Measurements from ENCODE around the gene KCTD15.
"Not testable (repeated sequence)": the region's sequence is repeated elsewhere in the genome, so short reads cannot be mapped to it uniquely, and the experiment has no call there.

KCTD15 gene

DNA sequence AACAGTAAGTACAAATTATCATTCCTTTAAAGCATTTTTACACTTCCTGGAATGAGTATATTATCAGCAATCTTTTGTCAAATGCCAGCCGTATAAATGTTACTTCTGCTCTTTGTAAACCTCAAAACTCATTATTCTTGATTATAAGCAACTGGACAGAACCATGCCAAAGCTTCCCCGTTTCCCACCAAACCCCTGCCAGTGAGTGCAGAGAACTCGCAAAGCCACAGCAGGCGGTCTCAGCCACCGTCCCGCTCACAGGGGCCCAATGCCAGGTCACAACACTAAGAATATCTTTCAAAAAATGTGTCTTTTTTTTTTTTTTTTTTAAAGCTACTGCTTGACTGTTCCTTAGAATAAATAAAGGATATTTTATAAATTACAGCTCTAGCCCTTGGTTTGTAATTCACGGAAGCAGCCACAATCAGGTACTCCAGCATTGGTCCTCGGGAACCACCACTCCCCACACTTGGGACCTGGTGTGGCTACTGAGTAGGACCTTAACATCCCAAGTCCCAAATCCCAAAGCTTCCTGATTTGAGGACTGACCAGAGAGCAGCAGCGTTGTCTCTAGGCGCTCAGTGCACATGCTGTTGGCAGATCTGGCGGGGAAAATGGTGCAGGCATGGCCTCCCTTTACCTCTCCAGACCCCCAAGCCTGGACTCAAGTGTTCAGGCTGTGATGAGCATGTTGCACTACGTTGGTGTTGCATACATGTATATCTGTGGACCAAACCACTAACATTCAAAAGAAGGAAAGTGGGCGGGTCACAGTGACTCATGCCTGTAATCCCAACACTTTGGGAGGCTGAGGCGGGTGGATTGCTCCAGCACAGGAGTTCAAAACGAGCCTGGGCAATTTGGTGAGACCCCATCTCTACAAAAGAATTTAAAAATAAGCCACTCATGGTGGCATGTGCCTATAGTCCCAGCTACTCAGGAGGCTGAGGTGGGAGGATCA lies 19.0 kb downstream of the KCTD15 start:
- DNase-seq = no peak

DNA sequence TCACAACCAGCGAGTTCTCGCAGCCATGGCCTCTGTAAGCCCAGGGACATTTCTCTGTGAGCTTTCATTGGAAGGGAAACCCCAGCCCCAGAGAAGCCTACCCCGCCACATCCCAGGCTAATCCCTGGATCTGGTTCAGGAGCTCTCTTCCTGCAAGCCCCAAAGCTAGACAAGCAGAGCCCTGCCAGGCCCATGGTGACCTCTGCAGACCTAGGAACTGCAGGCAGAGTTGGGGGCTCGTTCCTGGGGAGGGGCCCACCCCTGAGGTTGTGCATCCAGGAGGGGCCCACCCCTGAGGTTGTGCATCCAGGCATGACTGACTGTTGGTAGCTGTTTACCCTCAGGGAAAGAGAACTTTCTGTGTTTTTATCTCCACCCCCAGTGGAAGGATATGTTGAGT lies 21.7 kb downstream of the KCTD15 start:
- DNase-seq = no peak

DNA sequence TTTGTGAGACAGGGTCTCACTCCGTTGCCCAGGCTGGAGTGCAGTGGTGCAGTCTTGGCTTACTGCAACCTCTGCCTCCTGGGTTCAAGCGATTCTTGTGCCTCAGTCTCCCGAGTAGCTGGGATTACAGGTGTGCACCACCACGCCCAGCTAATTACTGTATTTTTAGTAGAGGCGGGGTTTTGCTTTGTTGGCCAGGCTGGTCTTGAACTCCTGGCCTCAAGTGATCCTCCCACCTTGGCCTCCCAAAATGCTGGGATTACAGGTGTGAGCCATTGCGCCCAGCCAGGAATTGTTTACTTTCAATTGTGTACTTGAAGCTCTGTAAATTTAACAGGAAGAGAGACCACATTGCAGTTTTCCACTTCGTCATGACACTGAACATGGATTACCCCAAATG lies 22.4 kb downstream of the KCTD15 start:
- DNase-seq = not testable (repeated sequence)

DNA sequence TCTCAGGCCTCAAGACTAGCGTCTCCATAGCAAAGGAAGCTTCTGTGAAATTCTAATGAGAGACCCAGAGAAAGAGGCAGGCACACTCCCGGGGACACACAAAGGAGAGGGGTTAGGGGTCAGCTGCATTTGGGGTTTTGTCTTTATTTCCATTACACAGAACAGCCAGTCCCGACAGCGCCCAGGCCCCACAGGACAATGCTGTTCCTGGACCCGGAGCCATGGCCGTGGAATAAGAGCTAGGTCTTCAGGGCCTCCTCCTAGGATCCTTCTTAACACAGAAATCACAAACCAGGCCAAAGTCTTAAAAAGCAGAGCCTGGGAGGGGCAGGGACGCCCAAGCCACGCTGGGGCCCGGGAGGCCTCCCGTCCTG lies 22.8 kb downstream of the KCTD15 start:
- no peak for DNase-seq

DNA sequence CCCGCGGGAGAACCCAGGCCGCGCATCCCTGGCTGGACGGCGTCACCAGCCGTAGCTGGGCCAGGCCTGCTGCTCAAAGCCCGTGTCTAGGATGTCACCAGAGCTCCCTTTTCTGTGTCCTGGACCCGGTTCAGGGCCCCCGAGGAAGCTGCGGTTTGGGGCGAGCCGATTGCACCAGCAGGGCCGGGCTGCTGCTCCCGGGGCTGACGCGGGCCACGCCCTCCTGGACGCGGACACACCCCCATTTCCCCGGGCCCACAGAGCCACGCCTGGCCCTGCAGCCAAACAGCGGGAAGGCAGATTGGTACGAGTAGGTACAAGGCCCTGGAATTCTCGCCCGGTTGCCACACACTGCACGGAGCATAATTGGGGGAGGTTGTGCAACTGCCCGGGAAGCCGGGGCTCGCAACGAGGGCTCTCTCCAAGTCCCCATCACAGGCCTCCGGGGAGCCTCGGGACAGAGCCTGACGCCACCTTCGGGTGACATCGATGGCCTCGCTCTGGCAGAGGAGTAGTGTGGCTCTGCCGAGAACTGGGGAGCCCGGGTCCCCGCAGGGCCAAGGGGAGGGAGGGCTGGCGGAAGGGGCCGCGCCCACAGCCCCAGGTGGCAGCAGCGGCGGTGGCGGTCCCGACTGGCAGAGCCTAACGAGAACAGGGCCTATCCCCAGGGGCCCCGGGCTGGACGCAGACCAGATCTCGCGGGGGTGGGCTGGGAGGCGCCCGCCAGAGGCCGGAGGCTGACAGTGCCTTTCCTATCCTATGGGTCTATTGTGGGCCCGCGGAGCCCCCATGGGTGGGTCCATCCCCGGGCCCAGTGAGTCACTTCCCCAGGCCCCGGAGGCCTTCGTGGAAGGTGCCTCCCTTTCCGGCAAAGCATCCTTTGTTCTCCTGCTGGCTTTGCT lies 23.5 kb downstream of the KCTD15 start:
- DNase-seq = peak; percentile 85

DNA sequence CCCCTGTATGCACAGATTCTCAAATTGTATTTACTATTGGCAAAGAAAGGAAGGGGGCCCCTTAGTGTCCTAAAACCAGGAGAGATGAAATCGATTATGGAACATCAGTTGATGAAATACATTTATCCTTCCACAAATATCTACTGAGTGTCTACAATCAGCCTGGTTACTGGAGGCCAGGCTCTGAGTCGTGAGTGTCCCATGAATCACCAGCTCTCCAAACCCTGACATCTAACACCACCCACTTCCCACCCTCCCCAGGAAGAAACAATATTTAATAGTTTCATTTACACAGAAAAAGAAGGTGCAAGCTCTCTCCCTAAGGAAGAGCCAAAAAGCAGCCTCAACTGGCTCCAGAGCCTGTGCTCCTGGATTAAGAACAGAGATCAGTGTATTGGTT lies 25.2 kb downstream of the KCTD15 start:
- no peak for DNase-seq

DNA sequence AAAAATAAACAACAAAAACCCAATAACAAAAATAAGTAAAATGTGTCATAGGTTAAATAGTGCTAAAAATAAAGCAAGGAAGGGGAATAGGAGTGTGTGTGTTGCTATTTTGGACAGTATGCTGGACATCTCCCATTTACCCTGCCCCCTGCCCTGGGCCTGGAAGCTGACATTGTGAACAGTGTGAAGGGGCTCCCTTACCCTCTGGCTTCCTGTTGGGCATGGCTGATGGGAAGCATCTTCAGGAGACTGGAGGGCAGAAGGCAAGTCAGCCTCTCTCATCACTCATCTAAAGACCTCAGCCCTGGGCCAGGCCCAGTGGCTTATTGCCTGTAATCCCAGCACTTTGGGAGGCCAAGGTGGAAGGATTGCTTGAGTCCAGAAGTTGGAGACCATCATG lies 26.7 kb downstream of the KCTD15 start:
- no peak for DNase-seq

DNA sequence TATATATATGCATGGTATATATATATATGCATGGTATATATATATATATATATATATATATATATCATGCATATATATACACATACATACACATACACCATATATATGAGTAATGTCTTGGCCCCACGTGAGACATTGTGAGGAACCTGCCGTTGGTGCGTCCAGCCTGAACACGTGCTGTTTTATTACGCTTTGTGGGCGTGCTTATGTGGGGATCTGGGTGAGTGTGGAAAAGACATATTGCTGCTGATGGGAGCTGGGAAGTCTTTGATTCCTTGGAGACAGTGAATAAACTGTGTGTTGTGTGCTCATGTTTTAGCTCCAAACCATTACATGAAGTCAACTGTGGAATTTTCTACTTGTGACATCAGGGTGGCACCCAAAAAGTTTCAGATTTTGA lies 28.9 kb downstream of the KCTD15 start:
- no peak for DNase-seq

DNA sequence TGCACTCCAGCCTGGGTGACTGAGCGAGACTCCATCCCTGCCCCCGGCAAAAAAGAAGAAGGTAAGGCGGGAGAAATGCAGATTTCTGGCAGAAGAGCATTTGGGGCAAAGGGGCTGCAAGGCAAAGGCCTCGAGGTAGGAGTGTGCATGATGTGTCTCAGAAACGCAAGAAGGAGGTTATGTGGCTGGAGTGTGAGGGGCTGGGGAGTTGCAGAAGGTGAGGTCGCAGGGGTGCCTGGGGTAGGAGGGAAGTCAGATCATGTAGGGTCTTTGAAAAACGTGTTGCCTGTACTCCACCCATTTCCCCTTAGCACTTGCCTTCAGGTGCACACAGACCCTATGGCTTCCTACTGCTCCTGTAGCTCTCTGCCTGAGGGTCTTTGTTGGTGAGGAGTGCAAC lies 29.9 kb downstream of the KCTD15 start:
- no peak for DNase-seq

DNA sequence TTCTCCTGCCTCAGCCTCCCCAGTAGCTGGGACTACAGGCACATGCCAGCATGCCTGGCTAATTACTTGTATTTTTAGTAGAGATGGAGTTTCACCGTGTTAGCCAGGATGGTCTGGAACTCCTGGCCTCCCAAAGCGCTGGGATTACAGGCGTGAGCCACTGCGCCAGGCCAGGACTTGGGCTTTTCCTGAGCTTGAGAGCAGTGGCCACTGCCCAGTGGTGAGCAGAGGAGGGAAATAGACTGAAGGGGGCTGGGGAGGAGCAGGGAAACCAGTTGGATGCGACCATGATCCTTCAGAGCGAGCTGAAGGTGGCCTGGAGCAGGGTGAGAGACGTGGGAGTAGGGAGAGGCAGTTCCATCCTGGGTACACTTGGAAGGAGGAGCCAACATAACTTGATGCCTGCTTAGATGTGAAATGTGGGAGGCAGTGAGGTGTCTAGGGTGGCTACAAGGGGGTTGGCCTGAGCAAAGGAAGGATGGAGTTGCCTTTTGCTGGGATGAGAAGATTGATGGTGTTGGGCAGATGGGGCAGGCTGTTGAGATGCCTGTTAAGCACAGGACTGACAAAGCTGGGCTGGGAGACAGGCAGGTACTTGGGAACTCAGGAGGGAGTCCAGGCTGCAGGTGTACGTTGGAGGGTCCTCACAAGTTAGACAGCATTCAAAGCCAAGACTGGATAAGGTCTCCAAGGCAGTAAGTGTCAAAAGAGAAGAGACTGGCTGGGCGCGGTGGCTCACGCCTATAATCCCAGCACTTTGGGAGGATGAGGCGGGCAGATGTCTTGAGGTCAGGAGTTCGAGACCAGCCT lies 31.8 kb downstream of the KCTD15 start:
- no peak for DNase-seq

DNA sequence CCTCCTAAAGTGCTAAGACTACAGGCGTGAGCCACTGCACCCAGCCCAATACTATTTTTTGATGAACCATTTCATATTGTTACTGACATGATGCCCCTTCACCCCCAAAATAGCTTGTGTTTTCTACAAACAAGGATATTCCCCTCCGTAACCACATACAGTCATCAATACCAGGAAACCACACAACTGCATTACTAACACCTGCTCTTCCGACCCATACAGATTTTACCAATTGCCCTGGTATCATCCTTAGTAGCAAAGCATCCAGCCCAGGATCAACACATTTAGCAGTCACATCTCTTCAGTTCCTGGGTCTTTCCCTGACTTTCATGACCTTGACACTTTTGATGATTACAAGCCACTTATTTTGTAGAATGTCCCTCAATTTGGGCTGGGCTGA lies 33.6 kb downstream of the KCTD15 start:
- no peak for DNase-seq

DNA sequence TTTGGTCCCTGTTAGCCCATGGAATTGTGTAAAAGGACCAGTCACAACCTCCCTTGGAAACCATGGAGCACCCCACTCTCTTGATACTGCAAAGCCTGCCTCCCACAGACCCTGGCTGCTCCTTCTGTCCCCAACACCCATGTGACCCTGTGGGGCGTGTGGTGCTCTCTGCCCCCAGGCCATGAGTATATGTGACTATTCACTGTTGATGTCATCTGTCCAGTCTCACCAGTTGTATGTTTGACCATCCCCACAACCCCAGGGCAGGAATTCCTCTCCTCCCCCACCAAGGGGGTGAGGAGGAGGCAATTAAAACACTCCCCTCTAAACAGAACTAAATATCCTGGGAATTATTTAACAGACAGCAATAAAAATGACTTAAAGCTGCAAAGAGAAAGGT lies 35.2 kb downstream of the KCTD15 start:
- no peak for DNase-seq

DNA sequence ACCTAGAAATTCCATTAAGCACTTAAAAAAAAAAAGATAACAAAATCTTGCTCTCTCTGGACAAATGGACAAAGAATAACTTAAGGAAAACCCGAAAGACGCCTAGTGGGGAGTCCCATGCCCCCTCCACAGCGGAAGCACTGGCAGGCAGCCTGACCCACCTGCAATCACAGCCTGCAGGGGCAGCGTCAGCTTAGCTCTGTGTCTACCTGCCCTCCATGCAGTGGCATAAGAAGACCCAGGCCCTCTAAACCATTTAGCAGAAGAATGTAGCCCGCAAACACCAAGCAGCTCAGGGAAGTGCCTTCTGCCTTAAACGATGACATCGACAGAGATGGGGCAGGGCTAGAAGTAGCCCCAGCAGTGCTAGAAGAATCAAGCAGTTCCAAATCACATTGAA lies 36.0 kb downstream of the KCTD15 start:
- no peak for DNase-seq

DNA sequence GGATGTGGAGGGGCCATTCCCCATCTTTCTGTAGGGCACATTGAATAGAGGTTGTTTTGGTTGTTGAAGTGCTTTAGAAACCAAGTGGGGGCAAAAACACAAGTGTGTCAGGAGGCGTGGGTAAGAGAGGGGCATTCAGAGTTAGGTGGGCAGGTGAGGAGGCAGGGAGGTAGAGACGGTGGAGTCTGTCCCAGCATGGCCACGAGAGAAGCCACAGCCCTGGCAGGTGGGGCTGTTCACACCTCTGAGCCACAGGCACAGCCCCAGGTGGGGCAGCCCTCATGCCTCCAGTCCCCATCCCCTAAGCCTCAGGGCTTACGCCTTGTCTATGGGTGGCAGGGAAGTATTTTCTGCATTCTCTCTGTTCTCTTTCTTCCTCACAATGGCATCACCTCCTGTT lies 43.7 kb downstream of the KCTD15 start:
- no peak for DNase-seq

DNA sequence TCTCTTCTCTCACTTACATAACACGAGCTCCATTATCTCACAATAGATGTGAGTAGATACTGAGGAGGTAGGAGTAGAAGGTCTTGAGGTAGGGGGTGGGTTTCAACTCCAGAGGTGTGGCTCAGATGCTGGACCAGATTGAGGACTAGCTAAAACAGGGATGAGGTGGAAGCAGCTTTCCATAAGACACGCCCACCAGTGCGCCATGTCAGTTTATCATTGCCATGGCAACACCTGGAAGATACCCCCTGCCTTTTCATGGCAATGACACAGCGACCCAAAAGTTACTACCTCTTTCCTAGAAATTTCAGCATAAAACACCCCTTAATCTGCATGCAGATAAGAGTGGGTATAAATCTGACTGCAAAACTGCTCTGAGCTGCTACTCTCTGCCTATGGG lies 44.1 kb downstream of the KCTD15 start:
- no peak for DNase-seq

DNA sequence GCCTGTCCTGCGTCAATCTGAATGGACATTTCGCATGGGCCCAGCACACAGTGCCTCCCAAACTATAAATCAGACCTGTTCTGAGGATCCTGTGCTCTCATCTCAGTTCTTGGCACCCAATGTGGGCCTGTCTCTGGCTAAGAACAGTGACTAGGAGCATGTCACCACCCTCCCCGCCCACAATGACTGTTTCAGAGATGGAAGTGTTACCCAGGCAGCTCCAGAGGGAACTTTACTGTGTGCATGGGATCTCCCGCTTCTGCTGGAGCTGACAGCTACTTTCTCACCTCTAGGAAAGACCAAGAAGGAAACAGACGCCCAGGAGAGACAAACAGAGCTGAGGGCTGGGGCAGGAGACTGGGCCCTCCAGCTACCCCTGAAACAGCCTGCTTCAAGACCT lies 45.0 kb downstream of the KCTD15 start:
- DNase-seq = no peak

DNA sequence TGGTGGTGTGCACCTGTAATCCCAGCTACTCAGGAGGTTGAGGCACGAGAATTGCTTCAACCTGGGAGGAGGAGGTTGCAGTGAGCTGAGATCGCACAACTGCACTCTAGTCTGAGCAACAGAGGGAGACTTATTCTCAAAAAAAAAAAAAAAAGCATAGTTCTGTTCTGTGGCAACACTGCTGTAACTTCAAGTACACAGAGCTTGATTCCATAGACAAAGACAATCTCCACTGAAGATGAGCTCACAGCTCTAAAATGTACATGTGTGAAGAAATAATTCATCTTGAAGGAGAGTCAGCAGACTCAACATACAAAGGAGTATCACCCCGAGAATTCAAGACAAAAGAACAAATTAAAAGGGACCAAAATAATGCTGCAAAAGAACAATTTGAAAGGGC lies 47.8 kb downstream of the KCTD15 start:
- no peak for DNase-seq

DNA sequence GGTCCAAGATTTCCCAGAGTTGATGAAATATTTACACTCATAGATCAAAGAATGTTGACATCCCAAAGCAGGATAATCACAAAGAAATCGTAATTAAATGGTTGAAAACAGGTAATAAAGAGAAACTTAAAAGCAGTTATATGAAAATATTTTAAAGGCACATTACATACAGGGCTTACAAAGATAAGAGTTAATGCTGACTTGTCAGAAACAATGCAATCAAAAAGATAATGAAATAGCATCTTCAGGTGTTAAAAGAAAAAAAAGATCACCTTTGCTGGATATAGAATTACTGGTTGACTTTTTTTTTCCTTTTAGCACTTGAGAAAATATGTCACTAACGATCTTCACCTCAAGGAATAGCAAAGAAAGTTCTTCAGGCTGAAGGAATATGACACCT lies 48.8 kb downstream of the KCTD15 start:
- DNase-seq = no peak

DNA sequence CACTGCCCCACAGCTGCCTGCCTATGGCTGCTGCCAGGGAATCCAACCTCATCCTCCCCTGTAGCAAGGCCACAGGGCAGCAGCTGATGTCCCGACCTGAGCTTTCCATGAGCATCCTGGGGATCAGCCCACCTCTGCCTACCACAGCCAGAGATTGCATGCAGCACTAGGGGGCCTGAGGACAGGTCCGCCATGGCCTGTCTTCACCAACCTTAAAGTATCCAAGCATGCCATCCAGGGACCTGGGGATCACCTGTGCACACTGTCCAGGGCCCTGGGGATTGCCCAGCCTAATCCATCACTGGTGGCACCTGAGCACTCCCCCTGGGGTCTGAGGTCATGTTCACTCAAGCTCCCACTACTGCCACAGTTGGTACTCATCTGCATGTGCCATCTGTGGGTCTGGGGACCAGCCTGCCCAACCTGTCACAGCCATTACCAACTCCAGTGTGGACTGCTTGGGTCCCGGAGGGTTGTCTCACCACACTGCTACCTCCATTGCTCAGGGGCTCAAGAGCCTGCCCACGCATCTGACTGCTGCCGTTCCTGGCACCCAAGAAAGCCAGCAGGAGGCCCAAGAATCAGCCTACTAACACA lies 53.0 kb downstream of the KCTD15 start:
- DNase-seq = no peak

DNA sequence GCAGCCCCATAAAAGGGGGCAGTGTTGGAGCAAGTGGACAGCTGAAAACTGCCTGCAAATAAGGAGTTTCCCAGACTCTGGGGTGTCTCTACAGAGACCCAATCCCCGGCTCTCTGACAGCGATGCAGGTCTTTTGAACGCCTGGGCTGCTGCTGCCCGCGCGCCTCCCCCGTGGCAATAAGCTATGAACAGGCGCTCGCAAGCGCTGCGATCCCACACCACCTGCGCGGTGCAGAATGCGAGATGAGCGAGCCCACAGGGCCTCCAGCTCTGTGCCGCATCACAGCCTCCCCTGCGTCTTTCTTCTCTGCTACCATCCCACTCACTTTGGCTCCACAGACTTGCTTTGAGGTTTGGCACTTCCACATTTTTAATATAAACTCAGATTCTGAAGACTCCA lies 62.3 kb downstream of the KCTD15 start:
- no peak for DNase-seq

DNA sequence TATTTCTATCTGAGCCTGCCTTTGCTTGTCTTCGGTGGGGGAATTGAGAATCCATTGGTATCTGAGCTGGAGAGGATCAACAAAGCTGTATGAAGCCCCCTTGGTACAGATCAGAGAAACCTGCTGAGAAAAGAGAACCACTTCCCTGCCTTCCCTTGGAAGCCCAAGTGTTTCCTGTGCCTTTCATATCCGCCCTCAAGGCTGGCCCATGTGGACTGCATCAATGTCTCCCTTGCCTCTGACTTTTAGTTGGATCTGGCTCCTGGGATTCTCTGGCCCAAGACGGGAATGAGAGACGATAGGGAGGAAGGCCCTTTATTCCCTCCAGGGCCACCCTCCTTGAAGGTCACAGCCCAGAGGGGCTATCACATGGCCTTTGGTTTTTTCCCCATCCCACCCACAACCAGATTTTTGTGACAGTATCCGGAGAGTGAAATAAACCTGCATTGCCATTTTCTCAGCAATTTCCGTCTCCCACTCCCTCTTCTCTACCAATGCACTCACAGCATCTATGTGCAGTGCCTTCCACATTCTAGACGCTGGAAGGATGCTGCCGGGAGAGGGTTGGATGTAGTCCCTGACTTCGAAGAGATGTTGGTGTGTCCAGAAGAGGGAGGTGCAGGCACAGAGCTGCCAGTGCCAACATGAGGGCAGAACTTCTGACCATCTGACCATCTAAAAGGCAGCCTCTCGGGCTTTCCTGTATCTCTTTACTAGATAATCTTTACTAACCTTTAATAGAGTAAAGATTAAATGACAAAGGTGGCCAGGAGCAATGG lies 63.8 kb downstream of the KCTD15 start:
- no peak for DNase-seq

DNA sequence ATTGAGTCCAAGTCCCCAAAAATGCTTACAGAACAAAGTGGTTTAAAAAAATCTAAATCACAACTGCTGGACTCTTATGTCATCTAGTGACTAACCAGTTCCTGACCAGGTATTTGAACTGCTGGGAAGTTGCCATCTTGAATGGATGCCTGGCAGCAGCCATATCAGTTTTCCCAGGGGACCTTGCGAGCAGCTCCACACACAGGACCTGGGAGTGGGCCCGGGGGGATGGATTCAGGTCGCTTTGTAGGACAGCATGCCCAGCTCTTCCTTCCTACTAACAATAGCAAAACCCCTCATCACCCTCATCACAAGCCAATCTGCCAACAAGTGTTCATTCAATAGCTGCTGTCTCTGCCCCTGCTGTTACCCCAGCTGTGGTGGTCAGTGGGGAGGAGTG lies 65.3 kb downstream of the KCTD15 start:
- DNase-seq = no peak
